ENCODE data around the gene PTBP1.

Gene PTBP1

GRCh38 chr19:768424-768823 lies 28.8 kb upstream of the PTBP1 start:
- H3K9me3 ChIP-seq (replicated peaks in 1 of 11), result no peaks in the 10 kb centered on the region
- no peak overlapping the region for H3K4me2 ChIP-seq
- no peak for TF ChIP-seq Cebpa-rat (IDR thresholded peaks at IDR 0.05)
- H3K4me3 ChIP-seq, result no peak overlapping the region
- H3K27ac ChIP-seq, result no peak overlapping the region
- H3K9ac ChIP-seq, result no peak overlapping the region
- H3K36me3 ChIP-seq, result no peaks in the 10 kb centered on the region
- 0 out of 22 replicates have a peak, but pooled peaks cover 0 to 4% (median 0%) of the 10 kb centered on the region in 11 experiments for H4K20me1 ChIP-seq
- peaks cover 0 to 12% (median 9%) of the 10 kb centered on the region in 11 experiments; a peak in 13 of 22 replicates for H3K27me3 ChIP-seq
- peaks cover 0 to 13% (median 5%) of the 10 kb centered on the region in 10 experiments; a peak in 10 of 20 replicates for H3K4me1 ChIP-seq

GRCh38 chr19:769616-770015 lies 27.6 kb upstream of the PTBP1 start:
- Histone ChIP-seq H3K27me3 (peaks cover 0 to 12% (median 9%) of the 10 kb centered on the region in 11 experiments; a peak in 13 of 22 replicates), H3K9me3 (replicated peaks in 1 of 11) (no peaks in the 10 kb centered on the region), H4K20me1 (0 out of 22 replicates have a peak, but pooled peaks cover 0 to 4% (median 0%) of the 10 kb centered on the region in 11 experiments), H3K36me3 (no peaks in the 10 kb centered on the region), H3K27ac (no peak overlapping the region), H3K9ac (no peak overlapping the region), H3K4me1 (peaks cover 0 to 8% (median 5%) of the 10 kb centered on the region in 10 experiments; a peak in 10 of 20 replicates), H3K4me2 (no peak overlapping the region), H3K4me3 (no peak overlapping the region)
- TF ChIP-seq Cebpa-rat (IDR thresholded peaks at IDR 0.05), result no peak

- Histone ChIP-seq H3K4me3 (no peak overlapping the region), H3K27me3 (peaks cover 0 to 12% (median 9%) of the 10 kb centered on the region in 11 experiments; a peak in 13 of 22 replicates), H3K4me1 (peaks cover 0 to 8% (median 5%) of the 10 kb centered on the region in 10 experiments; a peak in 10 of 20 replicates), H3K9me3 (replicated peaks in 1 of 11) (no peaks in the 10 kb centered on the region), H4K20me1 (0 out of 22 replicates have a peak, but pooled peaks cover 0 to 4% (median 0%) of the 10 kb centered on the region in 11 experiments), H3K27ac (no peak overlapping the region), H3K4me2 (0 out of 22 replicates have a peak overlapping the region, but pooled peaks of 1 of the 11 experiments have one; percentile 51), H3K9ac (no peak overlapping the region), H3K36me3 (no peaks in the 10 kb centered on the region)
- no peak for TF ChIP-seq Cebpa-rat (IDR thresholded peaks at IDR 0.05)
These were observed 25.9 kb upstream of the PTBP1 start for GRCh38 chr19:771332-771785.

- peaks cover 0 to 8% (median 5%) of the 10 kb centered on the region in 10 experiments; a peak in 10 of 20 replicates for H3K4me1 ChIP-seq
- H3K9me3 ChIP-seq (replicated peaks in 1 of 11), result no peaks in the 10 kb centered on the region
- H3K4me3 ChIP-seq, result no peak overlapping the region
- peaks cover 0 to 12% (median 9%) of the 10 kb centered on the region in 11 experiments; a peak in 13 of 22 replicates for H3K27me3 ChIP-seq
- H3K36me3 ChIP-seq, result no peaks in the 10 kb centered on the region
- no peak overlapping the region for H3K9ac ChIP-seq
- H3K27ac ChIP-seq, result no peak overlapping the region
- TF ChIP-seq Cebpa-rat (IDR thresholded peaks at IDR 0.05), result no peak
- H3K4me2 ChIP-seq, result no peak overlapping the region
- H4K20me1 ChIP-seq, result 0 out of 22 replicates have a peak, but pooled peaks cover 0 to 4% (median 0%) of the 10 kb centered on the region in 11 experiments
These were observed 25.2 kb upstream of the PTBP1 start for GRCh38 chr19:772063-772462.

- H3K4me3 ChIP-seq, result no peak overlapping the region
- peak overlapping the region in 5 of 11 experiments; percentile 2 to 40 (median 30); a peak in 4 of 22 replicates for H3K4me2 ChIP-seq
- H3K27me3 ChIP-seq, result peaks cover 0 to 12% (median 9%) of the 10 kb centered on the region in 11 experiments; a peak in 13 of 22 replicates
- 0 out of 22 replicates have a peak, but pooled peaks cover 0 to 4% (median 0%) of the 10 kb centered on the region in 11 experiments for H4K20me1 ChIP-seq
- H3K27ac ChIP-seq, result no peak overlapping the region
- no peaks in the 10 kb centered on the region for H3K9me3 ChIP-seq (replicated peaks in 1 of 11)
- H3K36me3 ChIP-seq, result no peaks in the 10 kb centered on the region
- no peak for TF ChIP-seq Cebpa-rat (IDR thresholded peaks at IDR 0.05)
- peaks cover 0 to 8% (median 5%) of the 10 kb centered on the region in 10 experiments; a peak in 10 of 20 replicates for H3K4me1 ChIP-seq
- H3K9ac ChIP-seq, result peak overlapping the region in 2 of 11 experiments; percentile 3; a peak in 1 of 22 replicates
These were observed 24.4 kb upstream of the PTBP1 start for GRCh38 chr19:772730-773436.

GRCh38 chr19:776549-776948 lies 20.7 kb upstream of the PTBP1 start:
- no peak overlapping the region for H3K9ac ChIP-seq
- no peak overlapping the region for H3K4me3 ChIP-seq
- no peaks in the 10 kb centered on the region; a peak in 1 of 22 replicates for H3K27me3 ChIP-seq
- H3K9me3 ChIP-seq (replicated peaks in 1 of 11), result no peaks in the 10 kb centered on the region
- no peak overlapping the region for H3K4me2 ChIP-seq
- 0 out of 22 replicates have a peak, but pooled peaks cover 0 to 4% (median 0%) of the 10 kb centered on the region in 11 experiments for H4K20me1 ChIP-seq
- no peaks in the 10 kb centered on the region for H3K36me3 ChIP-seq
- TF ChIP-seq Cebpa-rat (IDR thresholded peaks at IDR 0.05), result no peak
- no peak overlapping the region for H3K27ac ChIP-seq
- peaks cover 0 to 8% (median 5%) of the 10 kb centered on the region in 10 experiments; a peak in 9 of 20 replicates for H3K4me1 ChIP-seq

GRCh38 chr19:778910-779653 lies 18.2 kb upstream of the PTBP1 start:
- H3K9ac ChIP-seq, result no peak overlapping the region
- no peaks in the 10 kb centered on the region for H3K9me3 ChIP-seq (replicated peaks in 1 of 11)
- H4K20me1 ChIP-seq, result no peaks in the 10 kb centered on the region
- no peaks in the 10 kb centered on the region for H3K27me3 ChIP-seq
- no peak overlapping the region for H3K4me2 ChIP-seq
- H3K27ac ChIP-seq, result no peak overlapping the region
- peaks cover 0 to 16% (median 8%) of the 10 kb centered on the region in 10 experiments; a peak in 14 of 20 replicates for H3K4me1 ChIP-seq
- peak in 1 of 11 experiments; percentile 19; a peak in 1 of 22 replicates for TF ChIP-seq Cebpa-rat (IDR thresholded peaks at IDR 0.05)
- no peak overlapping the region for H3K4me3 ChIP-seq
- no peaks in the 10 kb centered on the region for H3K36me3 ChIP-seq

GRCh38 chr19:780935-781334 lies 16.3 kb upstream of the PTBP1 start:
- TF ChIP-seq Cebpa-rat (IDR thresholded peaks at IDR 0.05), result no peak
- Histone ChIP-seq H3K9ac (no peak overlapping the region), H3K9me3 (replicated peaks in 1 of 11) (no peaks in the 10 kb centered on the region), H3K4me1 (peaks cover 0 to 16% (median 8%) of the 10 kb centered on the region in 10 experiments; a peak in 14 of 20 replicates), H3K27me3 (no peaks in the 10 kb centered on the region), H3K4me3 (no peak overlapping the region), H3K4me2 (no peak overlapping the region), H3K36me3 (no peaks in the 10 kb centered on the region), H3K27ac (no peak overlapping the region), H4K20me1 (no peaks in the 10 kb centered on the region)

- TF ChIP-seq Cebpa-rat (IDR thresholded peaks at IDR 0.05), result no peak
- Histone ChIP-seq H4K20me1 (no peaks in the 10 kb centered on the region), H3K9me3 (replicated peaks in 1 of 11) (no peaks in the 10 kb centered on the region), H3K27ac (no peak overlapping the region), H3K4me2 (no peak overlapping the region), H3K4me3 (no peak overlapping the region), H3K9ac (no peak overlapping the region), H3K36me3 (no peaks in the 10 kb centered on the region), H3K27me3 (no peaks in the 10 kb centered on the region), H3K4me1 (peaks cover 0 to 16% (median 8%) of the 10 kb centered on the region in 10 experiments; a peak in 14 of 20 replicates)
These were observed 15.5 kb upstream of the PTBP1 start for GRCh38 chr19:781800-782184.
